ENCODE data around the gene GIPR. TPM values are rescaled to one million over a fixed set of nuclear protein-coding genes. Genes with fewer than 3 reads are reported as not detected.

Gene GIPR
- total RNA-seq, 1 experiment from 2014 or later = 2.0 TPM

DNA sequence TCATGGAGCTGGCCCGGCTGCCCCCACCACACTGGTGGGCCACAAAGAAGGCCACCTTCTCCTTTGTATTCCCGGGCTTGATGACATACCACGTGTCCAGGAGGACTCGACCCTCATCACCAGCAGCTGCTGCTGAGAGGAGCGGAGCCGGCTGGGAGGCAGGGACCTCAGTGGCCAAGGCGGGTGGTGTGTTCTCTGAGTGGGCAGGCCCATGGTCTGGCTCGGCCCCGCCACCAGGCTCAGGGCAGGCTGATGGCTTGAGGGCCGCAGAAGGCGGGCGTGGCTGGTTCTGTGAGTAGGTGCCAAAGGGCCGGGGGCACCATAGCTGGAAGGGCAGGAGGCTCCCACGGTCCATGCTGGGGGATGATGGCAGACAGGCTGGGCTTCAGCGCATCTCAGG, 45.1 kb downstream of the GIPR start:
- ChIA-PET POLR2A (no interaction called here), CTCF (no interaction called here)
- TF ChIP-seq SIN3A (IDR thresholded peaks at IDR 0.05; ENCODE audit: borderline replicate concordance, insufficient read depth, low read depth, low read length) (no peak), POLR2AphosphoS5 (IDR thresholded peaks at IDR 0.05; ENCODE audit: low read depth, low read length) (no peak), TCF7L2 (IDR thresholded peaks at IDR 0.05; ENCODE audit: low read depth, low read length) (no peak)
- TF ChIP-seq, protein P1, sequence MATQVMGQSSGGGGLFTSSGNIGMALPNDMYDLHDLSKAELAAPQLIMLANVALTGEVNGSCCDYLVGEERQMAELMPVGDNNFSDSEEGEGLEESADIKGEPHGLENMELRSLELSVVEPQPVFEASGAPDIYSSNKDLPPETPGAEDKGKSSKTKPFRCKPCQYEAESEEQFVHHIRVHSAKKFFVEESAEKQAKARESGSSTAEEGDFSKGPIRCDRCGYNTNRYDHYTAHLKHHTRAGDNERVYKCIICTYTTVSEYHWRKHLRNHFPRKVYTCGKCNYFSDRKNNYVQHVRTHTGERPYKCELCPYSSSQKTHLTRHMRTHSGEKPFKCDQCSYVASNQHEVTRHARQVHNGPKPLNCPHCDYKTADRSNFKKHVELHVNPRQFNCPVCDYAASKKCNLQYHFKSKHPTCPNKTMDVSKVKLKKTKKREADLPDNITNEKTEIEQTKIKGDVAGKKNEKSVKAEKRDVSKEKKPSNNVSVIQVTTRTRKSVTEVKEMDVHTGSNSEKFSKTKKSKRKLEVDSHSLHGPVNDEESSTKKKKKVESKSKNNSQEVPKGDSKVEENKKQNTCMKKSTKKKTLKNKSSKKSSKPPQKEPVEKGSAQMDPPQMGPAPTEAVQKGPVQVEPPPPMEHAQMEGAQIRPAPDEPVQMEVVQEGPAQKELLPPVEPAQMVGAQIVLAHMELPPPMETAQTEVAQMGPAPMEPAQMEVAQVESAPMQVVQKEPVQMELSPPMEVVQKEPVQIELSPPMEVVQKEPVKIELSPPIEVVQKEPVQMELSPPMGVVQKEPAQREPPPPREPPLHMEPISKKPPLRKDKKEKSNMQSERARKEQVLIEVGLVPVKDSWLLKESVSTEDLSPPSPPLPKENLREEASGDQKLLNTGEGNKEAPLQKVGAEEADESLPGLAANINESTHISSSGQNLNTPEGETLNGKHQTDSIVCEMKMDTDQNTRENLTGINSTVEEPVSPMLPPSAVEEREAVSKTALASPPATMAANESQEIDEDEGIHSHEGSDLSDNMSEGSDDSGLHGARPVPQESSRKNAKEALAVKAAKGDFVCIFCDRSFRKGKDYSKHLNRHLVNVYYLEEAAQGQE (IDR thresholded peaks at IDR 0.05; ENCODE audit: insufficient read depth in 1 of 2, low read depth in 2 of 2, low read length in 1 of 2) = no peak
- TF ChIP-seq, protein P2, sequence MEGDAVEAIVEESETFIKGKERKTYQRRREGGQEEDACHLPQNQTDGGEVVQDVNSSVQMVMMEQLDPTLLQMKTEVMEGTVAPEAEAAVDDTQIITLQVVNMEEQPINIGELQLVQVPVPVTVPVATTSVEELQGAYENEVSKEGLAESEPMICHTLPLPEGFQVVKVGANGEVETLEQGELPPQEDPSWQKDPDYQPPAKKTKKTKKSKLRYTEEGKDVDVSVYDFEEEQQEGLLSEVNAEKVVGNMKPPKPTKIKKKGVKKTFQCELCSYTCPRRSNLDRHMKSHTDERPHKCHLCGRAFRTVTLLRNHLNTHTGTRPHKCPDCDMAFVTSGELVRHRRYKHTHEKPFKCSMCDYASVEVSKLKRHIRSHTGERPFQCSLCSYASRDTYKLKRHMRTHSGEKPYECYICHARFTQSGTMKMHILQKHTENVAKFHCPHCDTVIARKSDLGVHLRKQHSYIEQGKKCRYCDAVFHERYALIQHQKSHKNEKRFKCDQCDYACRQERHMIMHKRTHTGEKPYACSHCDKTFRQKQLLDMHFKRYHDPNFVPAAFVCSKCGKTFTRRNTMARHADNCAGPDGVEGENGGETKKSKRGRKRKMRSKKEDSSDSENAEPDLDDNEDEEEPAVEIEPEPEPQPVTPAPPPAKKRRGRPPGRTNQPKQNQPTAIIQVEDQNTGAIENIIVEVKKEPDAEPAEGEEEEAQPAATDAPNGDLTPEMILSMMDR (IDR thresholded peaks at IDR 0.05) = no peak
- in situ Hi-C loops (cut with HindIII; ENCODE audit: low pct_unique_long_range_greater_than_20kb, low sequenced_read_pairs) = no loop called here
- H3K4me1 ChIP-seq (ENCODE audit: control insufficient read depth, insufficient read depth, low read length) = peaks cover 5% of the 10 kb centered on the region
- DNase-seq (ENCODE audit: low read depth, low spot score) (no peak), ATAC-seq (no peak)
- no peaks in the 10 kb centered on the region for H3K9me3 ChIP-seq (ENCODE audit: control insufficient read depth, insufficient read depth, low read depth, low read length)
- H3K27me3 ChIP-seq (ENCODE audit: control insufficient read depth, insufficient read depth, low read length) = no peaks in the 10 kb centered on the region
- no peak overlapping the region for H3K4me3 ChIP-seq (ENCODE audit: low read depth in 2 of 2, low read length in 2 of 2)
- no peaks in the 10 kb centered on the region for H3K36me3 ChIP-seq (ENCODE audit: control insufficient read depth, insufficient read depth, low read length)
- H3K27ac ChIP-seq (ENCODE audit: low read length) = no peak overlapping the region
- BruUV-seq (replicated peaks) = no TSS peak
- intact Hi-C loops (cut with micrococcal nuclease; ENCODE audit: unreplicated experiment) = no loop called here

DNA sequence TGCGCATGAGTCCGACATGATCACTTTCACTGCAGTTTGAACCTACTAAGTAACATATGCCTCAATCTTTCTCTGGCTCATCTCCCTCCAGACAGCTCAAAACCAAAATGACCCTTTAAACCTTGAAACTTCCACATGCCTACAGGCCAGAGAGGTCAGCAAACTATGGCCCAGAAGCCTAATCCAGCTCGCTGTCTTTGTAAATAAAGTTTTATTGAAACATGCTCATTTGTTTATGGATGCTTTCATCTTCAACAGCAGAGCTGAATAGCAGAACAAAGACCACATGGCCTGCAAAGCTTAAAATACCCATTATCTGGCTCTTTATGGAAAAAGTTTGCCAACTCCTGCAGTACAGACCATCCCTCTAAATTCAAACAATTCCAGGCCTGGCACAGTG, 47.1 kb downstream of the GIPR start:
- Histone ChIP-seq H3K4me1 (ENCODE audit: control insufficient read depth, insufficient read depth, low read length) (peaks cover 15% of the 10 kb centered on the region), H3K9me3 (ENCODE audit: control insufficient read depth, insufficient read depth, low read depth, low read length) (no peaks in the 10 kb centered on the region), H3K27me3 (ENCODE audit: control insufficient read depth, insufficient read depth, low read length) (no peaks in the 10 kb centered on the region), H3K36me3 (ENCODE audit: control insufficient read depth, insufficient read depth, low read length) (no peaks in the 10 kb centered on the region), H3K4me3 (ENCODE audit: low read depth in 2 of 2, low read length in 2 of 2) (no peak overlapping the region), H3K27ac (ENCODE audit: low read length) (no peak overlapping the region)
- ATAC-seq (no peak), DNase-seq (ENCODE audit: low read depth, low spot score) (no peak)
- BruUV-seq (replicated peaks) = no TSS peak
- TF ChIP-seq, protein P2 (IDR thresholded peaks at IDR 0.05) = no peak
- TF ChIP-seq TCF7L2 (IDR thresholded peaks at IDR 0.05; ENCODE audit: low read depth, low read length) (no peak), POLR2AphosphoS5 (IDR thresholded peaks at IDR 0.05; ENCODE audit: low read depth, low read length) (no peak), SIN3A (IDR thresholded peaks at IDR 0.05; ENCODE audit: borderline replicate concordance, insufficient read depth, low read depth, low read length) (no peak)
- TF ChIP-seq, protein P1 (IDR thresholded peaks at IDR 0.05; ENCODE audit: insufficient read depth in 1 of 2, low read depth in 2 of 2, low read length in 1 of 2) = no peak
- CTCF ChIA-PET = no interaction called here
- intact Hi-C loops (cut with micrococcal nuclease; ENCODE audit: unreplicated experiment) = no loop called here
- POLR2A ChIA-PET = no interaction called here
- in situ Hi-C loops (cut with HindIII; ENCODE audit: low pct_unique_long_range_greater_than_20kb, low sequenced_read_pairs) = no loop called here
